ENCODE measurements around the gene LTF. TPM values are rescaled to one million over a fixed set of nuclear protein-coding genes. Genes with fewer than 3 reads are reported as not detected.
A peak's percentile ranks its signal among the peaks of the same experiment; 100 is the strongest.

Gene LTF
- total RNA-seq, 1 donor from 2014 or later = not detected

GRCh38 chr3:46488735-46489361 is 24.1 kb upstream of the LTF start:
- TF ChIP-seq CTCF (IDR thresholded peaks at IDR 0.05; ENCODE audit: insufficient read depth, low read length, poor library complexity, severe bottlenecking) = peak; percentile 100
- Histone ChIP-seq H3K36me3 (ENCODE audit: control insufficient read depth, insufficient read depth, low read length) (no peaks in the 10 kb centered on the region), H3K27me3 (ENCODE audit: control insufficient read depth, insufficient read depth, low read length) (no peaks in the 10 kb centered on the region), H3K4me3 (ENCODE audit: low read depth, low read length) (no peak overlapping the region)
- peak; percentile 52 for DNase-seq (ENCODE audit: low read depth)

DNA sequence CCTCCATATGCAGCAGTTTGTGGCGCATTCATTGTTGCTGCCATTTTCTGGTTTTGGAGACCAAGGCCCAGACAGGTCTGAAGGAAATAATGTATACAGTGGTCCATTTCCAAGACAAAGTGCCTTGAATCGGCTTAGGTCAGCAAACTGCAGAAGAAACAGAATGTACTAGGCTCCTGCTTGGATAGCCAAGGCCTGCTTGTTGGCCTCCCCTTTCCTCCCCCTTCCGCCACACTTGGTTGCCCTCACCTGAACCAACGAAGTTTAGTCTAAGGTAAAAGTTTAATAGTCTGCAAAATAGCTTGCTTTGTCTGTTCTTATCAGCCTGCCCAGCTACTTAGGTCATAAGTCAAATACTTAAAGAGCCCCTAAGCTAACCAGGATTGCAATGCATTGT is 21.1 kb upstream of the LTF start:
- no peak for DNase-seq (ENCODE audit: low read depth)
- no peaks in the 10 kb centered on the region for H3K36me3 ChIP-seq (ENCODE audit: control insufficient read depth, insufficient read depth, low read length)
- TF ChIP-seq CTCF (IDR thresholded peaks at IDR 0.05; ENCODE audit: insufficient read depth, low read length, poor library complexity, severe bottlenecking) = no peak
- no peaks in the 10 kb centered on the region for H3K27me3 ChIP-seq (ENCODE audit: control insufficient read depth, insufficient read depth, low read length)
- H3K4me3 ChIP-seq (ENCODE audit: low read depth, low read length) = no peak overlapping the region

DNA sequence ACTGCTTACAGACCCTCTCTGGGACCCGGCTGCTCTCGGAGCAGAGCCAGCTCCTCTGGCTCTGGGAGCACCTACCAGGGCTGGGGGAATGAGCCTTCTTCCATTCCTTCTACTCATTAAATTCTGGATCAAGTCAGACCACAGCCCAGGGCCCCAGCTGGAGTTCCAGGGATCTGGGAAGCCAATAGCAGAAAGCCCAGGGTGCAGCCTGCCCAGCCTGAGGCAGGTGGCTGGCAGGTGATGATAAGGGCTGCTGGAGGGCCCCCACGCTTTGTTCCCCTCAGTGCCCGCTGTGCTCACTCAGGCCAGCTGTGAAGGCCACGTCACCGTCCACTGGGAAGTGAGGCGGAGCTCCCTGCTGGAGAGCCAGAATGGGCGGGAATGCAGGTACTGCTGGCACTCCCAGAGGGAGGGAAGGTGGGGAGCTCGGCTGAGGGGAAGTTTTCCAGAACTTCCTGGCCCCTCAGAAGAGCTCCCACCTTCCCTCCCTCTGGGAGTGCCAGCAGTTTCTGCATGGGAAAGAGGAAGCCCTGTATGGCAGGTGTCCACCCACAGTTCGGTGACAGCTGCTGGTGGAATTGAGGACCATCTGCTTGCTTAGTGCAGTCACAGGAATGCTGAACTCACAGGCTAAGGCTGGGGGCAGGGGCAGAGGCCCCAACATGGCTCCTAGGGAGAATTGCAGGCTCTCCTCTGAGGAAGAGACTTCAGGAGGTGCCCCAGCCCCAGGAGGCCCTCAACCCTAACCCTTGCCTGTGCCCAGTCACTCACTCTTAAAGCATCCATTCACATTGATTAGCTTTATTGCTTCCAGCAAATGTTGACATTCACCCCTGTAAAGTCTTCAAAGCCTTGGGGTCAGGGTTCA is 20.4 kb upstream of the LTF start:
- H3K27me3 ChIP-seq (ENCODE audit: control insufficient read depth, insufficient read depth, low read length) = no peaks in the 10 kb centered on the region
- H3K36me3 ChIP-seq (ENCODE audit: control insufficient read depth, insufficient read depth, low read length) = no peaks in the 10 kb centered on the region
- H3K4me3 ChIP-seq (ENCODE audit: low read depth, low read length) = no peak overlapping the region
- no peak for TF ChIP-seq CTCF (IDR thresholded peaks at IDR 0.05; ENCODE audit: insufficient read depth, low read length, poor library complexity, severe bottlenecking)
- DNase-seq (ENCODE audit: low read depth) = no peak

- no peak for DNase-seq (ENCODE audit: low read depth)
- H3K4me3 ChIP-seq (ENCODE audit: low read depth, low read length) = no peak overlapping the region
- H3K36me3 ChIP-seq (ENCODE audit: control insufficient read depth, insufficient read depth, low read length) = no peaks in the 10 kb centered on the region
- TF ChIP-seq CTCF (IDR thresholded peaks at IDR 0.05; ENCODE audit: insufficient read depth, low read length, poor library complexity, severe bottlenecking) = no peak
- no peaks in the 10 kb centered on the region for H3K27me3 ChIP-seq (ENCODE audit: control insufficient read depth, insufficient read depth, low read length)
These were observed 19.7 kb upstream of the LTF start for GRCh38 chr3:46484388-46484787.

GRCh38 chr3:46483825-46484224 is 19.1 kb upstream of the LTF start:
- Histone ChIP-seq H3K27me3 (ENCODE audit: control insufficient read depth, insufficient read depth, low read length) (no peaks in the 10 kb centered on the region), H3K36me3 (ENCODE audit: control insufficient read depth, insufficient read depth, low read length) (no peaks in the 10 kb centered on the region), H3K4me3 (ENCODE audit: low read depth, low read length) (no peak overlapping the region)
- TF ChIP-seq CTCF (IDR thresholded peaks at IDR 0.05; ENCODE audit: insufficient read depth, low read length, poor library complexity, severe bottlenecking) = no peak
- DNase-seq (ENCODE audit: low read depth) = no peak

All from kidney epithelial cell (primary cell).